Measurements from ENCODE around the gene CST6. TPM values are rescaled to one million over a fixed set of nuclear protein-coding genes. Genes with fewer than 3 reads are reported as not detected.

The CST6 gene
- polyA plus RNA-seq, 3 donors, result 0.41 TPM; not detected in 2

- H3K4me1 ChIP-seq (ENCODE audit: control insufficient read depth in 1 of 2, insufficient read depth in 2 of 2, low read length in 2 of 2), result peaks cover 44% of the 10 kb centered on the region in 2 donors
- peak; percentile 38 to 75 (median 55) for DNase-seq
- Mint-ChIP-seq H3K36me3 (peaks cover 20 to 29% of the 10 kb centered on the region in 2 donors), H3K4me1 (peaks cover 41% of the 10 kb centered on the region), H3K27me3 (ENCODE audit: low read depth in 3 of 3) (peaks cover 24 to 29% (median 28%) of the 10 kb centered on the region in 3 donors), H3K4me3 (no peak overlapping the region), H3K9me3 (peaks cover 0 to 5% (median 0%) of the 10 kb centered on the region in 7 donors), H3K27ac (peak overlapping the region; percentile 52 to 91 (median 83))
- H4K20me1 ChIP-seq (ENCODE audit: insufficient read depth, low read length), result no peaks in the 10 kb centered on the region
- intact Hi-C loops (cut with micrococcal nuclease), result no loop called here
- H3K36me3 ChIP-seq (replicated peaks in 1 of 2; ENCODE audit: control insufficient read depth in 1 of 2, insufficient read depth in 2 of 2, low read length in 2 of 2), result peaks cover 8 to 9% of the 10 kb centered on the region in 2 donors
- H3K27me3 ChIP-seq (ENCODE audit: control insufficient read depth in 2 of 2, insufficient read depth in 2 of 2, low read length in 2 of 2), result peaks cover 14 to 22% of the 10 kb centered on the region in 2 donors
- H3K4me3 ChIP-seq (replicated peaks in 1 of 3; ENCODE audit: low read depth in 2 of 3, low read length in 3 of 3), result peak overlapping the region in 1 of 3 experiments; percentile 4
- H3K27ac ChIP-seq (ENCODE audit: low read depth in 1 of 2, low read length in 2 of 2), result peak overlapping the region; percentile 44 to 77
- H2AFZ ChIP-seq (ENCODE audit: insufficient read depth, low read depth, low read length, poor library complexity, severe bottlenecking), result no peak overlapping the region
- H3K9me3 ChIP-seq (replicated peaks in 1 of 2; ENCODE audit: control insufficient read depth in 1 of 2, insufficient read depth in 1 of 2, low read length in 2 of 2), result no peaks in the 10 kb centered on the region
- peaks cover 3% of the 10 kb centered on the region for H3K79me2 ChIP-seq (ENCODE audit: insufficient read depth, low read length)
- TF ChIP-seq, protein P1, sequence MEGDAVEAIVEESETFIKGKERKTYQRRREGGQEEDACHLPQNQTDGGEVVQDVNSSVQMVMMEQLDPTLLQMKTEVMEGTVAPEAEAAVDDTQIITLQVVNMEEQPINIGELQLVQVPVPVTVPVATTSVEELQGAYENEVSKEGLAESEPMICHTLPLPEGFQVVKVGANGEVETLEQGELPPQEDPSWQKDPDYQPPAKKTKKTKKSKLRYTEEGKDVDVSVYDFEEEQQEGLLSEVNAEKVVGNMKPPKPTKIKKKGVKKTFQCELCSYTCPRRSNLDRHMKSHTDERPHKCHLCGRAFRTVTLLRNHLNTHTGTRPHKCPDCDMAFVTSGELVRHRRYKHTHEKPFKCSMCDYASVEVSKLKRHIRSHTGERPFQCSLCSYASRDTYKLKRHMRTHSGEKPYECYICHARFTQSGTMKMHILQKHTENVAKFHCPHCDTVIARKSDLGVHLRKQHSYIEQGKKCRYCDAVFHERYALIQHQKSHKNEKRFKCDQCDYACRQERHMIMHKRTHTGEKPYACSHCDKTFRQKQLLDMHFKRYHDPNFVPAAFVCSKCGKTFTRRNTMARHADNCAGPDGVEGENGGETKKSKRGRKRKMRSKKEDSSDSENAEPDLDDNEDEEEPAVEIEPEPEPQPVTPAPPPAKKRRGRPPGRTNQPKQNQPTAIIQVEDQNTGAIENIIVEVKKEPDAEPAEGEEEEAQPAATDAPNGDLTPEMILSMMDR (IDR thresholded peaks at IDR 0.05), result no peak
- H3K4me2 ChIP-seq (replicated peaks; ENCODE audit: extremely low read depth, low read length, poor library complexity, severe bottlenecking), result peak overlapping the region; percentile 28
- peak overlapping the region; percentile 19 for H3K9ac ChIP-seq (ENCODE audit: insufficient read depth, low read length, poor library complexity, severe bottlenecking)
- 64% methylated on average over 6 of the region's 6 CpGs for WGBS (ENCODE audit: insufficient coverage)
These were observed 3.1 kb downstream of the CST6 start for GRCh38 chr11:66014804-66015453.

- H3K9ac ChIP-seq (ENCODE audit: insufficient read depth, low read length, poor library complexity, severe bottlenecking), result peak overlapping the region; percentile 19
- intact Hi-C loops (cut with micrococcal nuclease), result no loop called here
- Mint-ChIP-seq H3K4me3 (no peak overlapping the region), H3K27ac (peak overlapping the region in 4 of 7 donors; percentile 66 to 88 (median 78)), H3K36me3 (peaks cover 20 to 29% of the 10 kb centered on the region in 2 donors), H3K27me3 (ENCODE audit: low read depth in 3 of 3) (peaks cover 21 to 23% (median 23%) of the 10 kb centered on the region in 3 donors), H3K4me1 (peaks cover 46% of the 10 kb centered on the region), H3K9me3 (peaks cover 0 to 5% (median 2%) of the 10 kb centered on the region in 7 donors)
- DNase-seq, result no peak
- H3K4me2 ChIP-seq (replicated peaks; ENCODE audit: extremely low read depth, low read length, poor library complexity, severe bottlenecking), result no peak overlapping the region
- TF ChIP-seq, protein P1 (IDR thresholded peaks at IDR 0.05), result no peak
- H3K9me3 ChIP-seq (replicated peaks in 1 of 2; ENCODE audit: control insufficient read depth in 1 of 2, insufficient read depth in 1 of 2, low read length in 2 of 2), result no peaks in the 10 kb centered on the region
- no peaks in the 10 kb centered on the region for H4K20me1 ChIP-seq (ENCODE audit: insufficient read depth, low read length)
- peaks cover 49 to 50% of the 10 kb centered on the region in 2 donors for H3K4me1 ChIP-seq (ENCODE audit: control insufficient read depth in 1 of 2, insufficient read depth in 2 of 2, low read length in 2 of 2)
- no peak overlapping the region for H2AFZ ChIP-seq (ENCODE audit: insufficient read depth, low read depth, low read length, poor library complexity, severe bottlenecking)
- peaks cover 8 to 9% of the 10 kb centered on the region in 2 donors for H3K36me3 ChIP-seq (replicated peaks in 1 of 2; ENCODE audit: control insufficient read depth in 1 of 2, insufficient read depth in 2 of 2, low read length in 2 of 2)
- H3K27ac ChIP-seq (ENCODE audit: low read depth in 1 of 2, low read length in 2 of 2), result peak overlapping the region; percentile 44 to 77
- no peak overlapping the region for H3K4me3 ChIP-seq (replicated peaks in 1 of 3; ENCODE audit: low read depth in 2 of 3, low read length in 3 of 3)
- WGBS (ENCODE audit: insufficient coverage), result 95% methylated on average over 6 of the region's 7 CpGs
- H3K27me3 ChIP-seq (ENCODE audit: control insufficient read depth in 2 of 2, insufficient read depth in 2 of 2, low read length in 2 of 2), result peaks cover 14 to 17% of the 10 kb centered on the region in 2 donors
- H3K79me2 ChIP-seq (ENCODE audit: insufficient read depth, low read length), result peaks cover 8% of the 10 kb centered on the region
These were observed 3.7 kb downstream of the CST6 start for GRCh38 chr11:66015454-66015881.
